GM12872 (cell line): ENCODE results near the gene RIMBP2.

Experiments
- TF ChIP-seq, protein P1 (sequence below): IDR thresholded peaks from 3 replicates; pipeline ENCODE4 v1.5.1; 2011; ENCODE audit warnings: low read depth, mild to moderate bottlenecking, low read length, moderate library complexity; ENCODE audit not compliant: insufficient read depth

The RIMBP2 gene

DNA sequence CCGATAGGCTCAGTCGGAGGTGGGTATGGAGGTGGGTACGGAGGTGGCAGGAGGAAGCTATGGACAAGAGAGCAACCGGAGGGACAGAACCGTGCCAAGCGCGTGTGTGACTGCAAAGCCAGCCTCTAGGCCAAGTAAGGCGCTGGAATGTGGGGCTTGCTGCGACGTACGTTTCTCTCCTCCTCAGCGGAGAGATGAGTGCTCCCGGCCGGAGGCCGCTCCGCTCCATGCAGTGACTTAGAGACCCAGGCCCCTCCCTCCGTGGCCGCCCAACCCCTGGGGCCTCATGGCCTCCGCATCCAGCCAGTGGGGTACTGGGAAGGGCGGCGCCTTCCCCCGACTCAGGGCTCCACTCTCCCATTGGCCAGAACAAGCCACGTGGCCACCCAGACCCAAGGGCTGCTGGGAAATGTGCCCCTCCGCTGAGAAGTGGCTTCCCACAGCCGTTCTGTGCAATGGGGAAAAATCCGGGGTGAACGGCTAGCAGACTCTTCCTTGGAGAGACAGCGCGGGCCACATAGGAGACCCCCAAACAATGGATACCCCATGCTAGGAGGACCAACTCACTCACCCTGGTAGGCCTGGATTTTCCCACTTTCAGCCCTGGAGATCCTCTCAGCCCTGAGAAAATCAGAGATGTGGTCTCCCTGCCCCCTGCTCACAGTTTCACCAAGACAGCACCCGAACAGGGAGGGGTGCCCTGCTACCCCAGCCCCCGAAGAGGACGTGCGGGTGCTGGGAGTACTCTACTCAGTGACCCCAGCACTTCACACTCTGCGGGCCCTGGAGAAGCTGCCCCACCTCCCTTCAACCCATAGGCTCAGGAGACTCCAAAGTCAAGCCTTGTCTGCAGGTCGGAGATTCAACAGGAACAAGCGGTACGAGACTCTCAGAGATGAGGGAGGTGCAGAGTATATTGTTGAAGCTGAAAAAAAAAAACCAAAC is 66.7 kb downstream of the RIMBP2 start:
- TF ChIP-seq, protein P1, sequence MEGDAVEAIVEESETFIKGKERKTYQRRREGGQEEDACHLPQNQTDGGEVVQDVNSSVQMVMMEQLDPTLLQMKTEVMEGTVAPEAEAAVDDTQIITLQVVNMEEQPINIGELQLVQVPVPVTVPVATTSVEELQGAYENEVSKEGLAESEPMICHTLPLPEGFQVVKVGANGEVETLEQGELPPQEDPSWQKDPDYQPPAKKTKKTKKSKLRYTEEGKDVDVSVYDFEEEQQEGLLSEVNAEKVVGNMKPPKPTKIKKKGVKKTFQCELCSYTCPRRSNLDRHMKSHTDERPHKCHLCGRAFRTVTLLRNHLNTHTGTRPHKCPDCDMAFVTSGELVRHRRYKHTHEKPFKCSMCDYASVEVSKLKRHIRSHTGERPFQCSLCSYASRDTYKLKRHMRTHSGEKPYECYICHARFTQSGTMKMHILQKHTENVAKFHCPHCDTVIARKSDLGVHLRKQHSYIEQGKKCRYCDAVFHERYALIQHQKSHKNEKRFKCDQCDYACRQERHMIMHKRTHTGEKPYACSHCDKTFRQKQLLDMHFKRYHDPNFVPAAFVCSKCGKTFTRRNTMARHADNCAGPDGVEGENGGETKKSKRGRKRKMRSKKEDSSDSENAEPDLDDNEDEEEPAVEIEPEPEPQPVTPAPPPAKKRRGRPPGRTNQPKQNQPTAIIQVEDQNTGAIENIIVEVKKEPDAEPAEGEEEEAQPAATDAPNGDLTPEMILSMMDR: no peak

DNA sequence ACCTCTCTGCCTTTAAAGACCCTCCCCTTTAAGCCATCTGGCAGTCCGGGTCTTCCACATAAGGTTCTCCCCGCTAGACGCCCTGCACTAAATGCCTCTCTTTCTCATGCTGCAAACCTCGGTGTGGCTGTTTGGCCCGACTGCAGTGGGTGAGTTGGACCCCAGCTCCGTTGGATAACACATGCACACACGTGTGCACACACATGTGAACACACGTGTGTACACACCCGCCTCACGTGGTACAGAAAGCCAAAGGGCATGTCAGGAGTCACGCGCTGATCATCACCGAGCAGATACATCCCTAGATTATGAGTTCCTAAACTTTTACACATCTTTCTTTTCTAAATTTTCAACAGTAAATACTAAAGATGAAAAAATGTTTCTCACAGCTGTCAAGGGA is 68.3 kb downstream of the RIMBP2 start:
- TF ChIP-seq, protein P1: no peak

DNA sequence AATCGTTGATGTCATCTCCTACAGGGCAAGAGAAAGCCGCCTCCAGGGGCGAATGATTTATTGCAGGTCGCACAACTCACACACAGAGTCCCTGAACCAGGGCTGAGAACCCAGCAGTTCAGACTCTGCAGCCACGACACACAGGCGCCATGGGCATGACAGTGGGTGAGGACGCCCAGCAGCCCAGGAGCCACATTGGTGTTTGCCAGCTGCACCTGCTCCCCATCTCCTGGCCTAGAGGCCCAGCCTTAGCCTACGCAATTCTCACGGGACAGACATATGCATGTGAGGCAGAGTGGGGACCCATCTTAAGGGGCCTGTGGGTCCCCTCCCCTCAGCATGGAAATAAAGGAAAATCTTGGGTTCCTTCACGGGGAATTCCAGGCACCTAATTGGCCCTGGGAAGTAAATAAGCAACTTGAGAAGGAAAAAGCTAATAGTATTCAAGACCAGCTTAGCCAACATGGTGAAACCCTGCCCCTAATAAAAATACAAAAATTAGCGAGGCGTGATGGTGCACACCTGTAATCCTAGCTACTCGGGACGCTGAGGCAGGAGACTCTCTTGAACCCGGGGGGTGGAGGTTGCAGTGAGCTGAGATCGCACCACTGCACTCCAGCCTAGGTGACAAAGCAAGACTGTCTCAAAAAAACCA is 69.3 kb downstream of the RIMBP2 start:
- TF ChIP-seq, protein P1: no peak

DNA sequence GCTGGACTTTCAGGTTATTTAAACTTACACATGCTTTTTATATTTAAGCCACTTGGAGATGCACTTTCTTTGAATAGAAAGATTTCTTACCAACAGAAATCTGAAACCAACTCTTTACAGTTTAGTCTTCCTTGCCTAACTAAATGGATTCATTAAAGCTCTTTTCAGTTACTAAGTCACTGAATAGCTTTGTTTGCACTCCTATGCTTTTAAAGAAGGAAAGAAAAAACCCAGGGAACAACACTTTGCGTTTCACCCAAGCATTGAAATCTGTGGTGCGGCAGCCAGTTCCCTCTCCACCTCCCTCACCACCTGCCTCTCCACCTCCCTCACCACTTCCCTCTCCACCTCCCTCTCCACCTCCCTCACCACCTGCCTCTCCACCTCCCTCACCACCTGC is 70.3 kb downstream of the RIMBP2 start:
- TF ChIP-seq, protein P1: no peak

DNA sequence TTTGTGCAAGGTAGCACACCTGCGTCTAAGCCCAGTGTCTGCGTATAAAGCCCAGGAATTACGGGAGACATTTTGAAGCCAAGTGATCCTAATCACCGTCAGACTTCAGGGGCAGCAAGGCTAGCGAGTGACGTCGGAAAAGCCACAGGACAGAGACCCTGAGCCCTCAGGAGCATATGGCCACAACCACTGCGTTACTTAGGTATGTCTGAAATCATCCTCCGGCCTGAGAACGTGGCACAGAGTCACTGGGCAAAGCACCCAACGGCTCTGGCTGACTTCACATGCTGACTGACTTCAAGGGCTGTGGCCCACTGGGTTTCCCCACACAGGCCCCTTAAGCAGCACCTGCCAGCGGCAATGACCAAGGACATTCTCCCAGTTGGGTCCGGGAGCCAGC is 71.5 kb downstream of the RIMBP2 start:
- TF ChIP-seq, protein P1: no peak

DNA sequence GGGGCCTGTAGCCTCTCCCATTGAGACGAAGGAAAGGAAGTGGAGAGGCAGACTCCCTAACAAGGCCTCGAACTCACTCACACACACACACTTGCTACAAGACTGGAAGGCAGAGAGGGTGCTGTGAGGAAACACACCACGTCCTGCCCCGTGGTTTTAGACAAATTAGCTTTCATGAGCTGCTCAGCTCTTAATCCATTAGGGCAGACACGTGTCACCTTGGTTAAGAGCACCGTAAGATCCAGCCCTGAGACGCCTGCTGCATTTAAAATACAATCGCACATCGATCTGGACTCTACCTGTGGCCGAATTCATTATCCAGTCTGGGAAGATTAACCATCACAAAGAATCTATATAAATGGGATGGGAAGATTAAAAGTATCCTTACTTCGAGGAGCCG is 72.0 kb downstream of the RIMBP2 start:
- TF ChIP-seq, protein P1: no peak

DNA sequence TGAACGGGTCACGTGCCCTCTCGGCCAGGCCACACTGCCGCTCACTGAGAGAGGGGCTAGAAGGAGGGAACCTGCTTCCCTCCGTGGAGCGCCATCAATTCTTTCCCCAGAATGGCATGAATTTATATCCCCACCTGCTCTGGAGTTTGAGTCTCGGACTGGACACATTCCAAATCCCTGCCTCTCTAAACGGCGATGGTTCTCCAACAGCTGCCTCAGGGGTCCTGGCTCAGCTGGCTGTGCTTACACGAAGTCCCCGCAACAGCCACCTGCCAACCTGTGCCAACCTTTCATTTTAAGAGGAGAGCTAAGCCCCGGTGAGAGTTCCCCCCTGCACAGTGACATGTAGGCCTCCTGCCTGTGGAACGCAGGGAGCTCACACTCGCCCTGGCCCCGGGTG is 73.2 kb downstream of the RIMBP2 start:
- TF ChIP-seq, protein P1: no peak
